GM19193 (cell line): Measurements from ENCODE around the gene POLG.

Experiments
- POLR2A ChIP-seq: IDR thresholded peaks from 4 replicates; pipeline ENCODE4 v1.6.1; 2011; ENCODE audit not compliant: insufficient read depth, insufficient read length; ENCODE audit errors: extremely low read depth

The POLG gene

GRCh38 chr15:89349206-89349558 is 14.6 kb upstream of the POLG start:
- TF ChIP-seq POLR2A, result no peak

GRCh38 chr15:89346516-89347231 is 12.1 kb upstream of the POLG start:
- no peak for TF ChIP-seq POLR2A

DNA sequence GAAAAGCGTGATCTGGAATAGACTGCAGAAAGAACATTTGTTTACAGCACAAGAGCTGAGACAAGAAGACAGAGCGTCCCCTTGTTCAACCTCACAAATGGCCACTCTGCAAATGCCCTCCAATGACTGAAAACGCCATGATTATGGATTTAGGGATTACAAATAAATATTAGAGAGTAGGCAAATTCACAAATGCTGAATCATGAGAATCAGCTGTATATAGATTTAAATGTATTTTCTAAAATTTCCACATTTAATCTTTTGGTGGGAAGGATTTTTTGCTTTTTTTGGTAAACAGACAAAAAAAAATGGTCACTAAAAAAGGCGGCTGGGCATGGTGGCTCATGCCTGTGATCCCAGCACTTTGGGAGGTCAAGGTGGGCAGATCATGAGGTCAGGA is 10.6 kb upstream of the POLG start:
- TF ChIP-seq POLR2A, result no peak

- no peak for TF ChIP-seq POLR2A
These were observed 8.2 kb upstream of the POLG start for GRCh38 chr15:89342840-89343239.

DNA sequence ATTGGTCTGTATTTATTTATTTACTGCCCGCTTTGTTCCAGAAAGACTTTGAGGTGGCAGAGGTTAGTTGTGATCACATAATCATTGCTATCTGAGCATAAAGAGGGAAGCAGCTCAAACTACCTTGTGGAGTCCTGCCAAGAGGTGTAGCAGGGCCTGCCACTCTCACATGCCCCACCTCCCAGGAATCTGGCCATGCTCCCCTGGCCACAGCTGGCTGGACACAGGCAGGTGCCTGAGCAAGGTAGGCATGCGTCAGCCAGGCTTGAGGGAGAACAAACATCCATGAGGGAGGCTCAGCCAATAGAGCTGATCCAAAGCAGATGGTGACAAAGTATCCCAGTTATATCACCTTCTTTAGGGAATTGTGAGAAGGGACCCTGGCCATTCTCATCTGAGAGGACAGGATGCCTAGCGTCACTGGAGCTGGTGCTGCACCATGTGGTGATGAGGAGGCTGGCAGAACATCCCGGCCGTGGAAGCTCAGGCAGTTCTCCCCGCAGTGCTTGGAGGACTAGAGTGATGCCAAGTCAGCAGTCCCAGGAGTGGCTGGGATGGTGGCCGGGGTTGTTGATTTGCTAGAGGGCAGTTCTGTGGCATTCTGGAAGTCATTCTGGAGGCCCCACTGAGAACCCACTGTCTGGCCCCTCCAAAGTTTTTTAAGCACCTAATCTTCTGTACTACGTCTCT is 6.8 kb upstream of the POLG start:
- TF ChIP-seq POLR2A, result no peak

DNA sequence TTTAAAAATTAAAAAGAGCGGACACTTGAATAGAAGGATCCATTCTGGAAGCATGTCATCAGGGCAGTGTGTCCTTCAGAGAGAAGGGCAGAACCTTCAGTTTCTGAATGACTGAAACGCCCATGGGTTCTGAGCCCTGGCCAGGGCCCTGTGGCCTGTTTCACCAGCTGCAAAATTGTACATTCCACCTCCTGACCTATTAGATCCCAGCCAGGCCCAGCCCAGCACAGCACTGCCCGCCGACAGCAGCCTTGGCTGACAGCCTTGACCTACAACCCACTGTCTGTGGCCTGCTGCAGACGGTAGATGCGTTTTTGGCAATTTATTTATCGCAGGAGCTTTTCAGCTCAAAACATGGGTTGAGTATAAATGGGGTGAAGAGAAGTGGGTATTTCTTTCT is 5.9 kb upstream of the POLG start:
- TF ChIP-seq POLR2A, result no peak

GRCh38 chr15:89338036-89338435 is 3.4 kb upstream of the POLG start:
- TF ChIP-seq POLR2A, result no peak

DNA sequence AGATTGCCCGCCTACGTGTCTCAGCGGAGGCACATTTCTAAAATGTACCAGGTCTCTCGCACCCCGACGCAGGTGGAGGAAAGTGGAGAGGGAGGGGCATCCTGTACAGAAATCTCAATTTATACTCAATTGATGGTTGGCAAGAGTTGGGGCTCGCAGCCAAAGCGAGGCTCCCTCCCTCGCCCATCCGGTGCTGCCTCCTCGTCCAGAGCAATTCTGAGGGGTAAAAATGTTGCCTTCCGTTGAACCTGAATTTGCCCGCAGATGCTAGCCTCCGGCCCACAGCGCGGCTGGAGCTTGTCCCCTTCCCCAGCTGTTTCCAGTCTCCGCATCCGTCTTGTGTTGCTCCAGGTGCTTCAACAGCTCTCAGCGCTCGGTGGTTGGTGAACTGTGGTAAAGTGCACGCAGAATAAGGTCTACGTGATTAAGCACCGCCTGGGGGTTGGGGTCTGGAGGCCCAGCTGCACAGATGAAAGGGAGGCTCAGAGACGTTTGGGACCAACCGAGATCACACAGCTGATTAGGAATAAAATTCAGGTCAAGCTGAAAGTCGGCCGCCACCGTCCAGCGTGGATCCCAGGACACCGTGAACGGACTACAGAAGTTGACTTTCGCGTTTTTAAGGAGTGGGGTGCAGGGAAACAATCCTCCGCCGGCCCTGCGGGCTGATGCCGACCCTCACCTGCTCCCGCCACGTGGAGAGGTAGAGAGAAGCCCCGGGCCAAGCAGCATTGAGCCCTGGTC is 846 bp upstream of the POLG start:
- TF ChIP-seq POLR2A, result peak; percentile 28

GRCh38 chr15:89333959-89334509 is 590 bp downstream of the POLG start:
- TF ChIP-seq POLR2A, result no peak

DNA sequence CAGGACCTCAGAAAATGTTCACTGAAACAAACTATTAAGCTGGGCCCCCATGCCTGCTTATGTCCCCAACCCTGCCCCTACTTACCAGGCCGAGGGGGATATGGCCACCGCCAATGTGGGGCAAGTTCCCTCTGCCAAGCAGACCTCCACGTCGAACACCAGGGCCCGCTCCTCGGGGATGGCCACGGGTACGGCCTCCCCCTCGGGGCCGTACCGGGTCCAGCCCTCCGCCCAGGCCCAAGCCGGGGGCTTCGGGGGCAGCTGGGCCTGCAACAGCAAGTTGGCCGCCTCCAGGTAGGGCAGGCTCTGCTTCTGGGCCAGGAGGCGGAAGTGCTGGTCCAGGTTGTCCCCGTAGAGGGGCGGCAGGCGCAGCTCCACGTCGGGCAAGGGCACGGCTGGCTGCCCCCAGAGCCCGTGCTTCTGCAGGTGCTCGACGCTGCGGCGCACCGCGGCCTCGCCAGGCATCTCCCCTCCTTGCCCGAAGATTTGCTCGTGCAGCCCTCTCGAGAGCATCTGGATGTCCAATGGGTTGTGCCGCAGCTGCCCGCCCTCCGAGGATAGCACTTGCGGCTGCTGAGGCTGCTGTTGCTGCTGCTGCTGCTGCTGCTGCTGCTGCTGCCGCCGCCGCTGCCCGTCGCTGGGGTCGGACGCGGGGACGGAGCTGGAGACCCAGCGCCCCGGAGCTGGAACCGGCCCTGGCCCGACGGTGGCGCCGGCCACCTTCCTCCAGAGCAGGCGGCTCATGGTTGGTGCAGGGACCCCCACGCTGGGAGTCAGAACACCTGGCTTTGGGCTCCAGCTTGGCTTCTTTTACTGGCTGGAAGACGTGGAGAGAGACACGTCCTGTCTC is 1.4 kb downstream of the POLG start:
- no peak for TF ChIP-seq POLR2A

DNA sequence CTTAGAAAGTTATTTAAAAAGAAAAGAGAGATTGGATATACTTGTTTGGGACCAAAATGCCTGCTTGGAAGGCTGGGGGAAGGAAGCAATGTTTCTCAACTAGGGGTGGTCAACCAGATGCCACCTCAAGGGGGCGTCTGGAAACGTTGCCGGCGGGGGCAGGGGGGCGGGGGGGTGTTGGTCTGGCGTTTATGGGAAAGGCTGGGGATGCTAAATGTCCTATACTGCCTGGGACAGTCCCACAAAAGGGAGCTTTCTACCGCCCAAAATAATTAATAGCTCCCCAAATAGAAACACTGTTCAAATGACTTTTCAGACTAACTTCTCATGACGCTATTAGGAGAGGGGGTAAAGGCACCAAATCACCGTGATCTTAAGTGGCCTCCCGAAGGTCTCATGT is 2.2 kb downstream of the POLG start:
- TF ChIP-seq POLR2A, result no peak

DNA sequence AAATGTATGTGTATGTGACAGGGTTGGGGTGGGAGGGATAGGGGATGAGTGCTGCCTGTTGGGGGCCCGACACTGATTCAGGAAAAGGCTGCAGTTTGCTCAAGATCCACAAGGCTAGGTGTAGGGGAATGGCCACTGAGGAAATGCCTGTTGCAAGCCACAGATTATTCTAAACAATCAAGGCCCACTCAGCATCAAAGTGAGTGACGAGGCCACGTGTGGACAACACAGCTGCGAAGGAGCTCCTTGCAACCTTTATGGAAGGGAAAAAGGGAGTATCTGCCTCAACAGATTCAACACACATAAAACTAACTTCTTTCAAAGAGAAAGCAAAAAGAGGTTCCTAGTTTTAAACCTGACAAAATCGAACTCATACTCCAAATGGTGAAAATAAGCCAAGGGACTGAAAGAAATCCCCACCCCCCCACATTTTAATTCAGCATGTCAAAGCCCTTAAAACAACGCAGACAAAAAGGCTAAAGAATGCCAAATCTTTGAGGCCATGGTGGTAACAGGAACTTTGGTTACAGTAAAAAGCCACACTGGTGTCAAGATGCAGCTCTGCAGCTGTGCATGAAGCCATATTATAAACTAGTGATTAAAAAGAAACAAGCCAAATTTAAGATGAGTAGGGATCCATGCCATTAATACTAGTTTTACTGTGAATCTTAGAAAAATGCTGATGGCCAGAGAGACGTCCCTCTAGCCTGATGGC is 3.6 kb downstream of the POLG start:
- TF ChIP-seq POLR2A, result no peak

GRCh38 chr15:89330119-89330518 is 4.5 kb downstream of the POLG start:
- no peak for TF ChIP-seq POLR2A
